Middle frontal gyrus (tissue), 1 donor: ENCODE measurements around the gene TMEM125.

Source experiments
- DNase-seq: peaks from one replicate; pipeline ENCODE4 v3.0.0-alpha.2; 2015; ENCODE audit warnings: low spot score; ENCODE audit errors: extremely low spot score

The TMEM125 gene

GRCh38 chr1:43309405-43310025 lies 39.7 kb downstream of the TMEM125 start:
- DNase-seq: no peak

GRCh38 chr1:43311521-43311920 lies 41.7 kb downstream of the TMEM125 start:
- DNase-seq: no peak

GRCh38 chr1:43312212-43312623 lies 42.4 kb downstream of the TMEM125 start:
- DNase-seq: no peak

- no peak for DNase-seq
These were observed 43.1 kb downstream of the TMEM125 start for GRCh38 chr1:43312663-43313515.

GRCh38 chr1:43313771-43314170 lies 44.0 kb downstream of the TMEM125 start:
- DNase-seq: no peak

GRCh38 chr1:43314233-43314632 lies 44.5 kb downstream of the TMEM125 start:
- DNase-seq: no peak

- DNase-seq: peak; percentile 16
These were observed 45.7 kb downstream of the TMEM125 start for GRCh38 chr1:43315481-43315880.

GRCh38 chr1:43315963-43316737 lies 46.4 kb downstream of the TMEM125 start:
- DNase-seq: no peak

GRCh38 chr1:43316738-43317520 lies 47.1 kb downstream of the TMEM125 start:
- DNase-seq: no peak

- DNase-seq: peak; percentile 28
These were observed 48.2 kb downstream of the TMEM125 start for GRCh38 chr1:43317817-43318471.

- no peak for DNase-seq
These were observed 49.0 kb downstream of the TMEM125 start for GRCh38 chr1:43318831-43319230.

- DNase-seq: no peak
These were observed 49.5 kb downstream of the TMEM125 start for GRCh38 chr1:43319288-43319687.

- no peak for DNase-seq
These were observed 50.0 kb downstream of the TMEM125 start for GRCh38 chr1:43319766-43320165.

GRCh38 chr1:43321331-43321891 lies 51.6 kb downstream of the TMEM125 start:
- no peak for DNase-seq

GRCh38 chr1:43322506-43322905 lies 52.7 kb downstream of the TMEM125 start:
- DNase-seq: no peak
